CD1c-positive myeloid dendritic cell (primary cell): ENCODE data around the gene KDM4D.
"Not testable (repeated sequence)": the region's sequence is repeated elsewhere in the genome, so short reads cannot be mapped to it uniquely, and the experiment has no call there.

Experiments used
- DNase-seq: peaks from one replicate; pipeline ENCODE4 v3.0.0-alpha.2; 2016; ENCODE audit errors: extremely low spot score

The KDM4D gene

GRCh38 chr11:94958121-94958696, 15.3 kb upstream of the KDM4D start:
- no peak for DNase-seq

GRCh38 chr11:94959179-94959578, 14.3 kb upstream of the KDM4D start:
- no peak for DNase-seq

GRCh38 chr11:94960488-94960887, 13.0 kb upstream of the KDM4D start:
- DNase-seq, result no peak

- DNase-seq, result no peak
These were observed 12.3 kb upstream of the KDM4D start for GRCh38 chr11:94961255-94961654.

- no peak for DNase-seq
These were observed 8.6 kb upstream of the KDM4D start for GRCh38 chr11:94964934-94965333.

GRCh38 chr11:94968334-94968958, 5.1 kb upstream of the KDM4D start:
- DNase-seq, result peak; percentile 9

GRCh38 chr11:94972700-94973098, 810 bp upstream of the KDM4D start:
- DNase-seq, result peak; percentile 20

- DNase-seq, result no peak
These were observed 669 bp downstream of the KDM4D start for GRCh38 chr11:94974178-94974577.

- no peak for DNase-seq
These were observed 2.1 kb downstream of the KDM4D start for GRCh38 chr11:94975599-94975998.

- no peak for DNase-seq
These were observed 13.9 kb downstream of the KDM4D start for GRCh38 chr11:94987378-94987777.

- no peak for DNase-seq
These were observed 15.2 kb downstream of the KDM4D start for GRCh38 chr11:94988748-94989147.

GRCh38 chr11:94993400-94993943, 20.0 kb downstream of the KDM4D start:
- no peak for DNase-seq

- DNase-seq, result no peak
These were observed 23.9 kb downstream of the KDM4D start for GRCh38 chr11:94997437-94997836.

GRCh38 chr11:94998285-94998684, 24.8 kb downstream of the KDM4D start:
- DNase-seq, result no peak

GRCh38 chr11:95003716-95004115, 30.2 kb downstream of the KDM4D start:
- DNase-seq, result no peak

GRCh38 chr11:95005642-95006041, 32.1 kb downstream of the KDM4D start:
- no peak for DNase-seq

GRCh38 chr11:95011376-95011775, 37.9 kb downstream of the KDM4D start:
- no peak for DNase-seq

- DNase-seq, result no peak
These were observed 40.8 kb downstream of the KDM4D start for GRCh38 chr11:95014184-95014821.

- DNase-seq, result no peak
These were observed 42.6 kb downstream of the KDM4D start for GRCh38 chr11:95016139-95016538.

- not testable (repeated sequence) for DNase-seq
These were observed 48.0 kb downstream of the KDM4D start for GRCh38 chr11:95021468-95021867.

- DNase-seq, result no peak
These were observed 51.4 kb downstream of the KDM4D start, which contains the start of gene KDM4E for GRCh38 chr11:95024958-95025357. Gene KDM4E (plus strand): TSS chr11:95025258. CDS start chr11:95025558, 300 bp downstream.

GRCh38 chr11:95025594-95025993, 52.1 kb downstream of the KDM4D start:
- DNase-seq, result not testable (repeated sequence)

GRCh38 chr11:95028357-95028756, 54.8 kb downstream of the KDM4D start:
- DNase-seq, result no peak
